Endometrium (tissue), 2 donors: ENCODE data around the gene KEAP1.

ENCODE experiments used
- FAIRE-seq: peaks from 2 replicates; lab custom pipeline; 2012; peaks lifted over from hg19 to GRCh38; lab: Jason Lieb, UNC
- donor health status: control.
- donor health status: control.

The KEAP1 gene

DNA sequence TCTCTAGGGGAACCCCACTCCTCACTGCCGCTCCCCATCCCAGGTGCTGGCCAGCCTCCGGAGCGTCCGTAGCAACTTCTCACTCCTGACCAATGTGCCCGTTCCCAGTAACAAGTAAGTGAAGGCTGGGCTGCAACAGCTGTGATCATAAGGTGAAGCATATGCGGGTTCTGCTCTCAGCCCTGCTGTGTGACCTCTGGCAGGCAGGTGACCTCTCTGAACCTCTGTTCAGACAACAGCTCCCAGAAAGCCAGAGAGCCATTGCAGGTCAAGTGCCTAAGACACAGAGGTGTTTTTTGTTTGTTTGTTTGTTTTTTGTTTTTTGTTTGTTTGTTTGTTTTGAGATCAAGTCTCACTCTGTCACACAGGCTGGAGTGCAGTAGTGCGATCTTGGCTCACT lies 54.1 kb downstream of the KEAP1 start:
- no peak for FAIRE-seq

DNA sequence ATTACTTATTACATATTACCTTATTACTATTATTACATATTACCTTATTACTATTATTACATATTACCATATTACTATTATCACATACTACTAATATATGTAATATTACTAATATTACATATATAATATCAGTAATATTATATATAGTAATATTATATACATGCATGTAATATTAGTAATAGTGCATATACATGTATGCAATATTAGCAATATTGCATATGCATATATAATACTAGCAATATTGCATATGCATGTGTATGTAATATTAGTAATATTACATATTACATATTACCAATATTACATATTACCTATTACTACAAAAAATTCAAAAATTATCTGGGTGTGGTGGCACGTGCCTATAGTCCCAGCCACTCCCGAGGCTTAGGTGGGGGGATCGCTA lies 60.5 kb downstream of the KEAP1 start:
- peak; percentile 45 for FAIRE-seq

- no peak for FAIRE-seq
Observed at GRCh38 chr19:10439588-10439987, 63.6 kb downstream of the KEAP1 start.
